IMR-90 (cell line): Measurements from ENCODE around the gene CDX1. TPM values are rescaled to one million over a fixed set of nuclear protein-coding genes. Genes with fewer than 3 reads are reported as not detected.

Source experiments
- ATAC-seq: fragments of 200-7000 bp; cut with Tn5 transposase; 2 replicates; pipeline ENCODE4 v1.9.1; 2020; ENCODE audit warnings: low read depth, mild to moderate bottlenecking, moderate library complexity
- BruUV-seq: library from RNA; stranded (reverse); fragments of 400-500 nt; replicated peaks from 2 replicates; lab custom pipeline; 2021; lab: Mats Ljungman, UMichigan
- CTCF ChIA-PET: fragments of 300-600 bp; formaldehyde crosslinking; extraction: SDS; loops from one replicate; lab custom pipeline; 2021; ENCODE audit warnings: antibody characterized with exemption; lab: Yijun Ruan, JAX
- POLR2A ChIA-PET: fragments of 300-600 bp; sonication (Branson Sonifier 250); formaldehyde crosslinking; loops from one replicate; lab custom pipeline; 2022; ENCODE audit warnings: antibody characterized with exemption; ENCODE audit not compliant: unreplicated experiment; lab: Charles Lee
- DNase-seq: peaks from one replicate; pipeline ENCODE4 v3.0.0; 2013
- H2AFZ ChIP-seq: replicated peaks from 2 replicates; pipeline ENCODE3; 2013; ENCODE audit warnings: low read length, mild to moderate bottlenecking; ENCODE audit not compliant: poor library complexity
- H2AK5ac ChIP-seq: 2 replicates; pipeline ENCODE4 v1.6.1; 2013; ENCODE audit warnings: low read depth, low read length, inconsistent platforms
- H2AK9ac ChIP-seq: replicated peaks from 2 replicates; pipeline ENCODE3; 2013; ENCODE audit warnings: mild to moderate bottlenecking, low read depth, low read length, moderate library complexity; ENCODE audit not compliant: poor library complexity
- H2BK120ac ChIP-seq: 2 replicates; pipeline ENCODE4 v1.6.1; 2013; ENCODE audit warnings: low read depth, low read length, inconsistent platforms
- H2BK15ac ChIP-seq: 3 replicates; pipeline ENCODE4 v1.6.1; 2013; ENCODE audit warnings: low read depth, low read length, inconsistent platforms
- H2BK20ac ChIP-seq: 2 replicates; pipeline ENCODE4 v1.6.1; 2013; ENCODE audit warnings: low read depth, mild to moderate bottlenecking, inconsistent platforms, low read length, moderate library complexity
- H2BK5ac ChIP-seq: 2 replicates; pipeline ENCODE4 v1.6.1; 2013; ENCODE audit warnings: mild to moderate bottlenecking, low read depth, low read length, inconsistent platforms; ENCODE audit not compliant: poor library complexity, severe bottlenecking
- H3K14ac ChIP-seq: replicated peaks from 2 replicates; pipeline ENCODE4 v1.6.1; 2013; ENCODE audit warnings: low read depth, low read length, inconsistent platforms
- H3K18ac ChIP-seq: 2 replicates; pipeline ENCODE4 v1.6.1; 2013; ENCODE audit warnings: low read depth, low read length, control low read depth
- H3K23ac ChIP-seq: 2 replicates; pipeline ENCODE4 v1.6.1; 2013; ENCODE audit warnings: low read depth, low read length, inconsistent platforms
- H3K27ac ChIP-seq: 2 replicates; pipeline ENCODE4 v1.5.1; 2013; ENCODE audit warnings: mild to moderate bottlenecking, control low read depth, low read length; ENCODE audit not compliant: insufficient read depth
- H3K27me3 ChIP-seq: 2 replicates; pipeline ENCODE4 v1.6.1; 2013; ENCODE audit warnings: low read length; ENCODE audit not compliant: control insufficient read depth, insufficient read depth
- H3K36me3 ChIP-seq: 2 replicates; pipeline ENCODE4 v1.6.1; 2013; ENCODE audit warnings: low read length, mixed read lengths; ENCODE audit not compliant: control insufficient read depth, insufficient read depth
- H3K4ac ChIP-seq: 2 replicates; pipeline ENCODE4 v1.6.1; 2013; ENCODE audit warnings: low read depth, low read length, inconsistent platforms
- H3K4me1 ChIP-seq: 2 replicates; pipeline ENCODE4 v1.6.1; 2013; ENCODE audit warnings: low read length, mixed read lengths; ENCODE audit not compliant: control insufficient read depth, insufficient read depth
- H3K4me2 ChIP-seq: 2 replicates; pipeline ENCODE4 v1.6.1; 2013; ENCODE audit warnings: low read depth, mild to moderate bottlenecking, control low read depth, low read length, moderate library complexity
- H3K4me3 ChIP-seq: 2 replicates; pipeline ENCODE4 v1.5.1; 2013; ENCODE audit warnings: low read depth, mild to moderate bottlenecking, control low read depth, low read length, moderate library complexity; ENCODE audit not compliant: insufficient read depth
- H3K56ac ChIP-seq: 2 replicates; pipeline ENCODE4 v1.6.1; 2013; ENCODE audit warnings: low read length, inconsistent platforms; ENCODE audit not compliant: insufficient read depth; ENCODE audit errors: extremely low read depth
- H3K79me1 ChIP-seq, 2 experiments: 2 replicates each; pipeline ENCODE4 v1.6.1; 2013; ENCODE audit warnings: low read length in 2 of 2, inconsistent platforms in 1 of 2, low read depth in 1 of 2
- H3K9ac ChIP-seq: 2 replicates; pipeline ENCODE4 v1.6.1; 2013; ENCODE audit warnings: low read depth, low read length, control low read depth
- H3K9me1 ChIP-seq: 2 replicates; pipeline ENCODE4 v1.6.1; 2013; ENCODE audit warnings: low read length, inconsistent platforms; ENCODE audit not compliant: insufficient read depth
- H3K9me3 ChIP-seq: 2 replicates; pipeline ENCODE4 v1.6.1; 2013; ENCODE audit warnings: low read length; ENCODE audit not compliant: control insufficient read depth, insufficient read depth
- H4K20me1 ChIP-seq: 2 replicates; pipeline ENCODE4 v1.6.1; 2013; ENCODE audit warnings: low read length, inconsistent platforms; ENCODE audit not compliant: insufficient read depth
- H4K5ac ChIP-seq: 2 replicates; pipeline ENCODE4 v1.6.1; 2013; ENCODE audit warnings: mild to moderate bottlenecking, low read depth, low read length, control low read depth
- H4K8ac ChIP-seq, 2 experiments: 2 replicates each; pipeline ENCODE4 v1.6.1; 2013; ENCODE audit warnings: low read depth in 2 of 2, low read length in 2 of 2, control low read depth in 1 of 2, inconsistent platforms in 1 of 2
- H4K91ac ChIP-seq: 2 replicates; pipeline ENCODE4 v1.6.1; 2013; ENCODE audit warnings: low read depth, low read length, inconsistent platforms; ENCODE audit not compliant: insufficient read depth
- BHLHE40 ChIP-seq: fragments of 150-350 bp; IDR thresholded peaks from 2 replicates; pipeline ENCODE4 v1.6.1; 2016; ENCODE audit warnings: mild to moderate bottlenecking, low read depth, low read length
- CEBPB ChIP-seq: IDR thresholded peaks from 2 replicates; pipeline ENCODE4 v1.6.1; 2012; ENCODE audit warnings: low read depth, low read length, improper control_type of control experiment
- CTCF ChIP-seq: conservative IDR thresholded peaks from 2 replicates; pipeline ENCODE4 v1.5.1; 2012; ENCODE audit warnings: mild to moderate bottlenecking, low read depth, low read length, improper control_type of control experiment
- FOS ChIP-seq: fragments of 150-350 bp; IDR thresholded peaks from 2 replicates; pipeline ENCODE4 v1.6.1; 2016; ENCODE audit warnings: low read depth, low read length
- MAZ ChIP-seq: IDR thresholded peaks from 2 replicates; pipeline ENCODE4 v1.6.1; 2012; ENCODE audit warnings: low read depth, mild to moderate bottlenecking, low read length, improper control_type of control experiment, moderate library complexity, borderline replicate concordance
- POLR2A ChIP-seq: IDR thresholded peaks from 2 replicates; pipeline ENCODE4 v1.6.1; 2012; ENCODE audit warnings: mild to moderate bottlenecking, low read depth, low read length
- RCOR1 ChIP-seq: IDR thresholded peaks from 2 replicates; pipeline ENCODE4 v1.6.1; 2012; ENCODE audit warnings: mild to moderate bottlenecking, low read length, improper control_type of control experiment; ENCODE audit not compliant: insufficient replicate concordance
- RFX5 ChIP-seq: IDR thresholded peaks from 2 replicates; pipeline ENCODE4 v1.8.0; 2012; ENCODE audit warnings: low read depth, mild to moderate bottlenecking, low read length, moderate library complexity
- SMC3 ChIP-seq: fragments of 150-350 bp; IDR thresholded peaks from 2 replicates; pipeline ENCODE4 v1.6.1; 2016; ENCODE audit warnings: low read depth, mild to moderate bottlenecking, antibody characterized with exemption, low read length, moderate library complexity
- WGBS, 2 experiments: methylation state at CpG; one replicate each; pipeline versions ENCODE4 v1.1.5 to v1.1.7; 2013; ENCODE audit warnings: missing lambda C conversion rate in 2 of 2; ENCODE audit not compliant: insufficient read length in 1 of 2; ENCODE audit errors: extremely low coverage in 2 of 2; 5-methylcytosine and 5-hydroxymethylcytosine counted together
- dilution Hi-C: fragments of 300-500 bp; cut with HindIII; formaldehyde crosslinking; loops from one replicate; pipeline ENCODE4 v1.14.3; 2018; ENCODE audit warnings: low sequenced_read_pairs; ENCODE audit not compliant: unreplicated experiment
- in situ Hi-C: fragments of 300-500 bp; cut with MboI; formaldehyde crosslinking; loops from 3 replicates; pipeline ENCODE4 v1.14.3; 2019; ENCODE audit warnings: low sequenced_read_pairs, inconsistent platforms, mixed read lengths
- intact Hi-C: fragments of 100-400 bp; cut with micrococcal nuclease; formaldehyde crosslinking; loops from 2 replicates; pipeline ENCODE4 v1.10.0; 2022
- polyA plus RNA-seq, 3 experiments: library from polyadenylated mRNA; depleted of rRNA; stranded (reverse); fragments of >200 nt; gene quantifications; 2 replicates each; pipeline ENCODE4 v1.2.3, GENCODE V29; 2012; ENCODE audit warnings: low replicate concordance in 1 of 3
- total RNA-seq: library from RNA; depleted of rRNA; stranded (reverse); fragments of >200 nt; gene quantifications from 2 replicates; pipeline ENCODE4 v1.2.3, GENCODE V29; 2012
- TF ChIP-seq, protein P1 (sequence below): fragments of 150-350 bp; IDR thresholded peaks from 2 replicates; pipeline ENCODE4 v1.6.1; 2016; ENCODE audit warnings: low read depth, mild to moderate bottlenecking, low read length, moderate library complexity, borderline replicate concordance

CDX1 gene
- total and polyA plus RNA-seq, 2 of the 4 experiments (the other 2 are of a cell fraction): 0.18 to 0.24 TPM

- no peak overlapping the region for H4K8ac ChIP-seq
- peaks cover 3% of the 10 kb centered on the region; the same call in 1 of the 2 replicates for H3K4me1 ChIP-seq
- H3K18ac ChIP-seq: no peak overlapping the region
- DNase-seq: no peak
- H4K91ac ChIP-seq: no peak overlapping the region
- no peak overlapping the region for H3K14ac ChIP-seq
- no peak overlapping the region for H3K9ac ChIP-seq
- H4K5ac ChIP-seq: no peak overlapping the region
- H3K4me2 ChIP-seq: no peak overlapping the region
- H3K27ac ChIP-seq: no peak overlapping the region
- H2BK20ac ChIP-seq: no peak overlapping the region
- H3K9me1 ChIP-seq: no peaks in the 10 kb centered on the region
- H3K56ac ChIP-seq: no peak overlapping the region
- intact Hi-C loops: no loop called here
- no peak overlapping the region for H3K4ac ChIP-seq
- dilution Hi-C loops: no loop called here
- no peak overlapping the region for H3K4me3 ChIP-seq
- H2AK5ac ChIP-seq: no peak overlapping the region
- H3K79me1 ChIP-seq: no peaks in the 10 kb centered on the region
- TF ChIP-seq SMC3 (no peak), RCOR1 (no peak), CEBPB (no peak), RFX5 (no peak), BHLHE40 (no peak), FOS (no peak), POLR2A (no peak), CTCF (no peak), MAZ (no peak)
- TF ChIP-seq, protein P1, sequence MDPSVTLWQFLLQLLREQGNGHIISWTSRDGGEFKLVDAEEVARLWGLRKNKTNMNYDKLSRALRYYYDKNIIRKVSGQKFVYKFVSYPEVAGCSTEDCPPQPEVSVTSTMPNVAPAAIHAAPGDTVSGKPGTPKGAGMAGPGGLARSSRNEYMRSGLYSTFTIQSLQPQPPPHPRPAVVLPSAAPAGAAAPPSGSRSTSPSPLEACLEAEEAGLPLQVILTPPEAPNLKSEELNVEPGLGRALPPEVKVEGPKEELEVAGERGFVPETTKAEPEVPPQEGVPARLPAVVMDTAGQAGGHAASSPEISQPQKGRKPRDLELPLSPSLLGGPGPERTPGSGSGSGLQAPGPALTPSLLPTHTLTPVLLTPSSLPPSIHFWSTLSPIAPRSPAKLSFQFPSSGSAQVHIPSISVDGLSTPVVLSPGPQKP: no peak
- no peak overlapping the region for H3K23ac ChIP-seq
- no peak overlapping the region for H2BK15ac ChIP-seq
- in situ Hi-C loops: loop anchor here (25.0 kb wide), 1 partner anchor 586 kb away; no protein-coding TSS in a partner anchor
- POLR2A ChIA-PET: no interaction called here
- H2AFZ ChIP-seq: no peak overlapping the region
- H4K20me1 ChIP-seq: no peaks in the 10 kb centered on the region
- no peaks in the 10 kb centered on the region; the same call in 1 of the 2 replicates for H3K27me3 ChIP-seq
- no peak overlapping the region for H2BK120ac ChIP-seq
- H2BK5ac ChIP-seq: no peak overlapping the region
- H3K9me3 ChIP-seq: no peaks in the 10 kb centered on the region
- H2AK9ac ChIP-seq: no peak overlapping the region
- no TSS peak for BruUV-seq
- ATAC-seq: no peak
- CTCF ChIA-PET: no interaction called here
- WGBS, 2 experiments: 100% methylated on average over 1 of the region's 7 CpGs; no CpG with 5 or more reads in 1 of the 2 experiments
- H3K36me3 ChIP-seq: no peaks in the 10 kb centered on the region
Measured at GRCh38 chr5:150223474-150223873, 56.9 kb downstream of the CDX1 start.
